K562 (cell line): ENCODE results near the gene SDR42E2. TPM values are rescaled to one million over a fixed set of nuclear protein-coding genes. Genes with fewer than 3 reads are reported as not detected.
A peak's percentile ranks its signal among the peaks of the same experiment; 100 is the strongest.

Experiments used
- BCL6 ChIP-seq: fragments of 250-450 bp; sonication (Bioruptor Pico); IDR thresholded peaks from 2 replicates; pipeline ENCODE4 v1.4.0; 2020
- CTBP1 ChIP-seq: fragments of 450-650 bp; IDR thresholded peaks from 2 replicates; pipeline ENCODE4 v1.6.1; 2016; ENCODE audit warnings: borderline replicate concordance
- DIDO1 ChIP-seq: fragments of 450-650 bp; IDR thresholded peaks from 2 replicates; pipeline ENCODE4 v1.6.1; 2016; ENCODE audit warnings: low read depth, missing biosample characterization, missing genetic modification characterization
- GABPB1 ChIP-seq: sonication (generic); formaldehyde crosslinking; IDR thresholded peaks from 2 replicates; pipeline ENCODE4 v1.8.0; 2022; ENCODE audit warnings: mild to moderate bottlenecking, missing genetic modification reagents
- HDAC2 ChIP-seq: fragments of 450-650 bp; IDR thresholded peaks from 2 replicates; pipeline ENCODE4 v1.6.1; 2016; ENCODE audit warnings: mild to moderate bottlenecking
- HDAC6 ChIP-seq: IDR thresholded peaks from 2 replicates; pipeline ENCODE4 v1.6.1; 2012; ENCODE audit warnings: low read depth, mild to moderate bottlenecking, control low read depth, inconsistent platforms, low read length, moderate library complexity
- HDGF ChIP-seq: fragments of 450-650 bp; IDR thresholded peaks from 2 replicates; pipeline ENCODE4 v1.6.1; 2016
- HNRNPL ChIP-seq: fragments of 200-400 bp; formaldehyde crosslinking; IDR thresholded peaks from 2 replicates; pipeline ENCODE4 v1.6.1; 2017; ENCODE audit warnings: low read depth, mild to moderate bottlenecking, low read length
- KDM4B ChIP-seq, 2 experiments: fragments of 450-650 bp in 1 of 2; sonication (generic) in 1 of 2; IDR thresholded peaks; 2 replicates each; pipeline ENCODE4 v1.6.1; 2016 to 2017; ENCODE audit warnings: borderline replicate concordance in 2 of 2, antibody characterized with exemption in 1 of 2, low read depth in 1 of 2, mild to moderate bottlenecking in 1 of 2
- KDM5B ChIP-seq: fragments of 200-600 bp; sonication (generic); IDR thresholded peaks from 2 replicates; pipeline ENCODE4 v1.6.1; 2012; ENCODE audit warnings: low read depth, mild to moderate bottlenecking, moderate library complexity, low read length, control low read depth, inconsistent platforms; ENCODE audit not compliant: insufficient replicate concordance
- NR1H2 ChIP-seq: sonication (generic); formaldehyde crosslinking; IDR thresholded peaks from 2 replicates; pipeline ENCODE4 v1.4.0; 2020; ENCODE audit warnings: mild to moderate bottlenecking, missing genetic modification reagents
- RBBP5 ChIP-seq: fragments of 200-600 bp; sonication (generic); IDR thresholded peaks from 2 replicates; pipeline ENCODE4 v1.6.1; 2012; ENCODE audit warnings: borderline replicate concordance, mild to moderate bottlenecking, low read length, control low read depth, inconsistent platforms; ENCODE audit not compliant: insufficient read depth, poor library complexity, severe bottlenecking
- RFX5 ChIP-seq: IDR thresholded peaks from 2 replicates; pipeline ENCODE4 v1.6.1; 2011; ENCODE audit warnings: low read depth, mild to moderate bottlenecking, improper control_type of control experiment, low read length
- SRSF1 ChIP-seq: fragments of 200-400 bp; formaldehyde crosslinking; IDR thresholded peaks from 2 replicates; pipeline ENCODE4 v1.6.1; 2017; ENCODE audit warnings: mild to moderate bottlenecking, low read depth, low read length, moderate library complexity
- TAF15 ChIP-seq: fragments of 200-400 bp; formaldehyde crosslinking; IDR thresholded peaks from 2 replicates; pipeline ENCODE4 v1.6.1; 2017; ENCODE audit warnings: mild to moderate bottlenecking, low read depth, low read length, moderate library complexity
- ZKSCAN1 ChIP-seq: fragments of 150-350 bp; IDR thresholded peaks from 2 replicates; pipeline ENCODE4 v1.6.1; 2016; ENCODE audit warnings: low read depth, low read length
- ZNF23 ChIP-seq: fragments of 250-450 bp; sonication (Bioruptor Pico); IDR thresholded peaks from 2 replicates; pipeline ENCODE4 v1.4.0; 2020; ENCODE audit warnings: mild to moderate bottlenecking
- ZNF668 ChIP-seq: fragments of 250-450 bp; sonication (Bioruptor Pico); IDR thresholded peaks from 2 replicates; pipeline ENCODE4 v1.8.0; 2022; ENCODE audit warnings: mild to moderate bottlenecking, inconsistent platforms
- polyA plus RNA-seq, 8 experiments: library from polyadenylated mRNA; depleted of rRNA in 4 of 8; stranded (reverse) in 5 of 8; unstranded in 3 of 8; fragments of >200 nt; fragmentation: Nextera tagmentation in 2 of 8; fragmentation: Illumina TruSeq in 1 of 8; extraction: Ambion mirVana in 2 of 8; extraction: Trizol in 1 of 8; gene quantifications; 2 replicates each; pipeline versions ENCODE4 v1.2.1 to v1.2.3, GENCODE V29; 2011 to 2014; ENCODE audit warnings: inconsistent platforms in 1 of 8, missing spikeins in 1 of 8
- total RNA-seq, 7 experiments: library from RNA; depleted of rRNA in 6 of 7; stranded (reverse); fragments of >200 nt in 6 of 7; fragmentation: Illumina TruSeq in 2 of 7; extraction: Trizol in 2 of 7; gene quantifications; 2 replicates each; pipeline versions ENCODE4 v1.2.1 to v1.2.3, GENCODE V29; 2011 to 2021; ENCODE audit warnings: low replicate concordance in 1 of 7
- TF ChIP-seq, protein P1 (sequence below): fragments of 250-450 bp; sonication (Bioruptor Pico); IDR thresholded peaks from 2 replicates; pipeline ENCODE4 v1.5.0; 2021; ENCODE audit warnings: mild to moderate bottlenecking, moderate library complexity
- TF ChIP-seq, protein P2 (sequence below): sonication (generic); formaldehyde crosslinking; IDR thresholded peaks from 2 replicates; pipeline ENCODE4 v1.5.0; 2020; ENCODE audit warnings: missing genetic modification reagents
- TF ChIP-seq, protein P3 (sequence below): sonication (generic); formaldehyde crosslinking; IDR thresholded peaks from 2 replicates; pipeline ENCODE4 v1.8.1; 2023; ENCODE audit warnings: mild to moderate bottlenecking, missing genetic modification reagents
- TF ChIP-seq, protein P4 (sequence below): fragments of 250-450 bp; sonication (Bioruptor Pico); IDR thresholded peaks from 2 replicates; pipeline ENCODE4 v1.8.0; 2021; ENCODE audit warnings: borderline replicate concordance, mild to moderate bottlenecking, moderate library complexity; ENCODE audit not compliant: poor library complexity, severe bottlenecking

Gene SDR42E2
- total and polyA plus RNA-seq, 9 of the 15 experiments (the other 6 are each of a cell fraction or from before 2014, with no cell fraction given), result 0.03 to 0.07 (median 0.04) TPM; not detected in 4

DNA sequence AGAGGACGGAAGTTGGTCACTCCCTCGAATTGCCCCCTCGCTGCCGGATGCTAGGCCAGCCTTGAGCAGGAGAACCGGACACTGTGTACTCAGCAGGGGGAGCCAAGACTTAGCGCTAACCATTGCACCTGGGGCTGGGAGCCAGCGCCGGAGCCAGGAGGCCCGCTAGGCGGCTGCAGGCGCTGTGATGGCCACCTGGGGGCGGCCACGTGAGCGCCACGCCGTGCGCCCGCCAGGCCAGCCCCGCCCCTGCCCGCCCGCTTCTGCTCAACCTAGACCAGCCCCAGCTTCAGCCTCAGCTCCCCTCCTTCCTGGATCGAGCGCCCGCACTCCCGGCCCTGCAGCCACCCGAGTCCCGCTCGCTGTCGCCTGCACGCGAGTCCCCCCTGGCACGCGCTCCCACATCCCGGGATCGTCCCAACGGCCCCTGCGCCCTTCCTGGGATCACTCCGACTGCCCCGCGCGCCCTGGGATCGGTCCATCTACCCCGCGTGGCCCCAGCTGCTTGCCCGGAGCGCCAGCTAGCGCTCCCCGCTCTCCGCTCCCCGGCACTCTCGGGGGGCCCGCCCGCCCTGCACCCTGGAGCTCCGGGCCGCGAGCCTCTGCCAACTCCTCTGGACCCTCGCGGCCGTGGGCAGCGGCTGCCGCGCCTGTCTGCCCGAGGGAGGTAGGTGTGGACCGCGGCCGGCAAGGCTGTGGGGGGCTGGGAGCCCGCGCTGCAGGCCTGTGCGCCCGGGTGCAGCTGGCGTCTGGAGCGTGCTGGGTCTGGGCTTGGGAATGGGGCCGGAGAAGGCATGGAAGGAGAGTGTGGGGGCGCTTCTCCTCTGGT is 43.9 kb downstream of the SDR42E2 start, which contains the start of gene EEF2K (continued):
- TF ChIP-seq, protein P1, sequence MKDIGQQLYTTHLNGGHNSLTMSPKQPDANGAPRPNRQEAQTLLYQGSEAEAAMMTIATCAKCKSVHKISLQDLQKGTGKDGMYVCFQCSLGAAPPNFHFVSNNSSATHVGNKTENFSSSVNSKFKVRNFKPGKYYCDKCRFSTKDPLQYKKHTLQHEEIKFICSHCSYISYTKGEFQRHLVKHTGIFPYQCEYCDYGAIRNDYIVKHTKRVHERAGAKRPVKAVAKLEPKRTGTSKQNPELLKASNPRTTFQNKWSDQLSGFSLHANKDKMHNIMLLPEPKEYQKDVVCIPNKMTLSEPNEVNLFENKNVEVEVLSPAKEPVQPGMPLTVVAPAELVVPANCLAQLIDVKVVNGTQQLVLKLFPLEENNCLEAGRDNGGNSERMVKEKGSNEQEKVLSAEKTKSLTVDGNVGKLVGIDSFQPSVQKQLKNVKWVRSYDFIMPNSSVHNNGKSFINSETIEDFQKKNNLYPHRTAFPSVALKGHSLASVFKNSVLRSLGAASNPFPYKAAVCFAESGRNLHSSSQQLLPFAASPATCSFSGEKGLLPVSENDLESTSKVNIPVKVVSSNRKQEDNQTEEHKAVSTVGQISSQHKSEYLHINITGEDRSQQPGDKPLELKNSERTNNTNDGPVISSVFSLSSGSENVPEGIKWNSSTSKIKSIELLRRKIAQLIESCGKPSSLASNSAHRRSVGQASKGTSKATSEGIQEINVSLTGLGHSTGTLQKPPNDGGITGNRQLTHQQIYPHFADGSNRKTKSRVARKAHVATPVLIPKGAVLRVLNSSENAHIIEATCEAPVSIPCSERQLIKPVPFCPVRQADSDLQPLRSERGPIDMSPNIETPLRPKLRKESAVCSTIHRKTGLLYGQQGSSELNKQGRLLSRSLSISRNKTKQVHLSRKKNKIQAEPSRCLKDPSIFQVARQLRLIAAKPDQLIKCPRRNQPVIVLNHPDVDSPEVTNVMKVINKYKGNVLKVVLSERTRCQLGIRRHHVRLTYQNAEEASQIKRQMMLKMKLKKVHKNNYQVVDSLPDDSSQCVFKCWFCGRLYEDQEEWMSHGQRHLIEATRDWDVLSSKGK (CRISPR knock-in tag), result no peak
- TF ChIP-seq BCL6 (no peak), RBBP5 (peak; percentile 69), ZNF23 (CRISPR knock-in tag) (no peak), HDAC2 (no peak), TAF15 (no peak), KDM5B (peak; percentile 44), GABPB1 (peak; percentile 92), CTBP1 (peak; percentile 94), ZKSCAN1 (peak; percentile 86), ZNF668 (CRISPR knock-in tag) (no peak), RFX5 (no peak), KDM4B (IDR thresholded peaks at IDR 0.05; ENCODE audit: borderline replicate concordance in 2 of 2, low read depth in 1 of 2) (peak in 1 of 2 experiments; percentile 62; a peak in 1 of 4 replicates), HDGF (no peak), DIDO1 (no peak), NR1H2 (no peak), HDAC6 (no peak), SRSF1 (no peak), HNRNPL (peak; percentile 60; the same call in 1 of the 2 replicates)
- TF ChIP-seq, protein P2, sequence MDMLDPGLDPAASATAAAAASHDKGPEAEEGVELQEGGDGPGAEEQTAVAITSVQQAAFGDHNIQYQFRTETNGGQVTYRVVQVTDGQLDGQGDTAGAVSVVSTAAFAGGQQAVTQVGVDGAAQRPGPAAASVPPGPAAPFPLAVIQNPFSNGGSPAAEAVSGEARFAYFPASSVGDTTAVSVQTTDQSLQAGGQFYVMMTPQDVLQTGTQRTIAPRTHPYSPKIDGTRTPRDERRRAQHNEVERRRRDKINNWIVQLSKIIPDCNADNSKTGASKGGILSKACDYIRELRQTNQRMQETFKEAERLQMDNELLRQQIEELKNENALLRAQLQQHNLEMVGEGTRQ, result peak; percentile 59
- TF ChIP-seq, protein P3, sequence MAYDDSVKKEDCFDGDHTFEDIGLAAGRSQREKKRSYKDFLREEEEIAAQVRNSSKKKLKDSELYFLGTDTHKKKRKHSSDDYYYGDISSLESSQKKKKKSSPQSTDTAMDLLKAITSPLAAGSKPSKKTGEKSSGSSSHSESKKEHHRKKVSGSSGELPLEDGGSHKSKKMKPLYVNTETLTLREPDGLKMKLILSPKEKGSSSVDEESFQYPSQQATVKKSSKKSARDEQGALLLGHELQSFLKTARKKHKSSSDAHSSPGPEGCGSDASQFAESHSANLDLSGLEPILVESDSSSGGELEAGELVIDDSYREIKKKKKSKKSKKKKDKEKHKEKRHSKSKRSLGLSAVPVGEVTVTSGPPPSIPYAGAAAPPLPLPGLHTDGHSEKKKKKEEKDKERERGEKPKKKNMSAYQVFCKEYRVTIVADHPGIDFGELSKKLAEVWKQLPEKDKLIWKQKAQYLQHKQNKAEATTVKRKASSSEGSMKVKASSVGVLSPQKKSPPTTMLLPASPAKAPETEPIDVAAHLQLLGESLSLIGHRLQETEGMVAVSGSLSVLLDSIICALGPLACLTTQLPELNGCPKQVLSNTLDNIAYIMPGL, result peak; percentile 94; the same call in 1 of the 2 replicates
- TF ChIP-seq, protein P4, sequence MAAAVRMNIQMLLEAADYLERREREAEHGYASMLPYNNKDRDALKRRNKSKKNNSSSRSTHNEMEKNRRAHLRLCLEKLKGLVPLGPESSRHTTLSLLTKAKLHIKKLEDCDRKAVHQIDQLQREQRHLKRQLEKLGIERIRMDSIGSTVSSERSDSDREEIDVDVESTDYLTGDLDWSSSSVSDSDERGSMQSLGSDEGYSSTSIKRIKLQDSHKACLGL (CRISPR knock-in tag), result peak; percentile 85
